HT1080 (cell line): ENCODE data around the gene IL21R. TPM values are rescaled to one million over a fixed set of nuclear protein-coding genes. Genes with fewer than 3 reads are reported as not detected.
"Not testable (repeated sequence)": the region's sequence is repeated elsewhere in the genome, so short reads cannot be mapped to it uniquely, and the experiment has no call there.

Experiments used
- DNase-seq: peaks from one replicate; pipeline ENCODE4 v3.0.0-alpha.2; 2015; ENCODE audit warnings: low read depth
- total RNA-seq: library from RNA; depleted of rRNA; stranded (reverse); fragments of >200 nt; shearing (Covaris generic); gene quantifications from 2 replicates; pipeline ENCODE4 v1.2.3, GENCODE V29; 2014

The IL21R gene
- total RNA-seq, 1 experiment from 2014 or later, result 0.80 TPM

GRCh38 chr16:27374804-27375425 is 27.1 kb upstream of the IL21R start:
- DNase-seq, result peak; percentile 90

- no peak for DNase-seq
These were observed 24.1 kb upstream of the IL21R start for GRCh38 chr16:27377666-27378485.

- no peak for DNase-seq
These were observed 23.0 kb upstream of the IL21R start for GRCh38 chr16:27378871-27379481.

- no peak for DNase-seq
These were observed 22.1 kb upstream of the IL21R start for GRCh38 chr16:27379919-27380318.

GRCh38 chr16:27381236-27381635 is 20.7 kb upstream of the IL21R start:
- no peak for DNase-seq

- DNase-seq, result no peak
These were observed 19.8 kb upstream of the IL21R start for GRCh38 chr16:27381974-27382855.

GRCh38 chr16:27383556-27384243 is 18.3 kb upstream of the IL21R start:
- DNase-seq, result no peak

GRCh38 chr16:27384425-27384824 is 17.5 kb upstream of the IL21R start:
- no peak for DNase-seq

- no peak for DNase-seq
These were observed 16.6 kb upstream of the IL21R start for GRCh38 chr16:27385398-27385797.

GRCh38 chr16:27386674-27387073 is 15.3 kb upstream of the IL21R start:
- DNase-seq, result no peak

- DNase-seq, result no peak
These were observed 14.2 kb upstream of the IL21R start for GRCh38 chr16:27387724-27388123.

- no peak for DNase-seq
These were observed 12.6 kb upstream of the IL21R start for GRCh38 chr16:27389272-27389961.

- DNase-seq, result no peak
These were observed 11.8 kb upstream of the IL21R start for GRCh38 chr16:27390151-27390550.

GRCh38 chr16:27392671-27393070 is 9.3 kb upstream of the IL21R start:
- no peak for DNase-seq

- DNase-seq, result no peak
These were observed 7.5 kb upstream of the IL21R start for GRCh38 chr16:27394516-27394915.

GRCh38 chr16:27398341-27398893 is 3.6 kb upstream of the IL21R start:
- DNase-seq, result not testable (repeated sequence)

- no peak for DNase-seq
These were observed 2.8 kb upstream of the IL21R start for GRCh38 chr16:27398894-27399853.

- DNase-seq, result no peak
These were observed 2.0 kb upstream of the IL21R start for GRCh38 chr16:27399969-27400368.
